AG04450 (cell line): ENCODE data around the gene MATN3. TPM values are rescaled to one million over a fixed set of nuclear protein-coding genes. Genes with fewer than 3 reads are reported as not detected.

Experiments used
- CTCF ChIA-PET: fragments of 300-600, 350-600 bp; formaldehyde crosslinking; extraction: SDS; loops from one replicate; lab custom pipeline; 2022; ENCODE audit warnings: antibody characterized with exemption, inconsistent platforms; lab: Charles Lee
- POLR2A ChIA-PET: fragments of 350-600 bp; formaldehyde crosslinking; extraction: SDS; loops from one replicate; lab custom pipeline; 2021; ENCODE audit warnings: antibody characterized with exemption, inconsistent platforms; lab: Yijun Ruan, JAX
- DNase-seq: peaks from one replicate; pipeline ENCODE4 v3.0.0-alpha.2; 2011; ENCODE audit warnings: low read depth, low spot score
- H3K27ac ChIP-seq: one replicate; pipeline ENCODE4 v1.5.1; 2012; ENCODE audit warnings: low read depth, low read length, control low read depth
- H3K27me3 ChIP-seq: one replicate; pipeline ENCODE4 v1.6.0; 2012; ENCODE audit warnings: low read length; ENCODE audit not compliant: control insufficient read depth, insufficient read depth
- H3K4me3 ChIP-seq: 2 replicates; pipeline ENCODE4 v1.5.1; 2011; ENCODE audit warnings: mild to moderate bottlenecking, low read depth, low read length, control low read depth
- H3K9me3 ChIP-seq: 2 replicates; pipeline ENCODE4 v1.5.1; 2012; ENCODE audit warnings: low read length; ENCODE audit not compliant: control insufficient read depth, insufficient read depth
- polyA plus RNA-seq: library from polyadenylated mRNA; depleted of rRNA; stranded (reverse); fragments of >200 nt; gene quantifications from 2 replicates; pipeline ENCODE4 v1.2.3, GENCODE V29; 2011
- TF ChIP-seq, protein P1 (sequence below): IDR thresholded peaks from 2 replicates; pipeline ENCODE4 v1.5.1; 2011; ENCODE audit warnings: low read depth, low read length, control low read depth, inconsistent platforms

MATN3 gene
- polyA plus RNA-seq, 1 experiment: 2.7 TPM

DNA sequence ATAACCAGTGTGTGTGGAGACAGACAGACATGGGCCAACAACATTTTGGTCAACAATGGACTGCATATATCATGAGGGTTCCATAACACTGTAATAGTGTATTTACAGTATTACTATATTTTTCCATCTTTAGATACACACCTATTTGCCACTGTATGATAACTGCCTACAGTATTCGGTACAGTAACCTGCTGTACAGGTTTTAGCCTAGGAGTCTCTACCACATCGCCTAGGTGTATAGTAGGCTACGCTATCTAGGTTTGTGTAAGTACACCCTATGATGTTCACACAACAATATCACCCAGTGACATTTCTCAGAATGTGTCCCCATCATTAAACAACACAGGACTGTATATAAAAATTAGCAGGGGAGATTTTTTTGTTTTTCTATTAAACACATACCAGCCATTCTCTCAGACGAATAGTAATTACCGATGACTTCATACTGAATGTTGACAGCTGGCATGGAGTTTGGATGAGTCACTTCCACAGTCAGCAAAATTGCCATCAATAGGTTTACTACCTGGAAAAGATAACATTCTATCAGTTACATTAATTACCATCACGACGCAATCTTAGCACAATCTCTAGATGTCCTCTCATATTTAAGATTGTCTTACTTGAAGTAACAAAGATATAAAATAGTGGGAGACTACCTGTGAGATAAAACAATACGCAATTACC is 28.2 kb upstream of the MATN3 start:
- CTCF ChIA-PET: interaction anchor here (1.0 to 4.8 kb wide), 3 partner anchors 25 to 54 kb away, joined by 3 to 32 read pairs (median 7); no protein-coding TSS in a partner anchor
- POLR2A ChIA-PET: interaction anchor here (0.8 kb wide), 1 partner anchor 11 kb away, joined by 3 read pairs; the partner anchor contains the start of gene LAPTM4A

DNA sequence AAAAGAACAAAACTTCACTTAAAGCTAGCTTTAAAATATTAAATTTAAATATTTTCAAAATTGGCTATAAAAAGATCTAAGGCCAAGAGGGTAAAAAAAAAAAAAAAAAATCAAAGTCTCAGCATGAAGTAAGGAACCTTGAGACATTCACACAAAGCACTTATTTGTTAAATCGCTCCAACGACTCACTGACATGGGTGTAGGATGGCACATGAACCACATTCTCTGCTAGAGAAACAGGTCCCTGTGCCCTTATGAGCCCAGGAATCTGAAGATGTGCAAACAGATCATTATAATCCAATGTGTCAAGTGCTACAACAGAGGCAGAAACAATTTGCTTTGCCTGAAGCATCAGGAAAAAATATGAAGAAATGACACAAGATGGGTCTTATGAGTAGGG is 25.2 kb upstream of the MATN3 start:
- H3K27ac ChIP-seq: no peak overlapping the region
- no peak for DNase-seq
- POLR2A ChIA-PET: no interaction called here
- CTCF ChIA-PET: interaction anchor here (0.7 to 6.1 kb wide), 3 partner anchors 11 to 248 kb away, joined by 4 to 73 read pairs (median 5); no protein-coding TSS in a partner anchor
- H3K9me3 ChIP-seq: no peaks in the 10 kb centered on the region
- H3K27me3 ChIP-seq: no peaks in the 10 kb centered on the region
- TF ChIP-seq, protein P1, sequence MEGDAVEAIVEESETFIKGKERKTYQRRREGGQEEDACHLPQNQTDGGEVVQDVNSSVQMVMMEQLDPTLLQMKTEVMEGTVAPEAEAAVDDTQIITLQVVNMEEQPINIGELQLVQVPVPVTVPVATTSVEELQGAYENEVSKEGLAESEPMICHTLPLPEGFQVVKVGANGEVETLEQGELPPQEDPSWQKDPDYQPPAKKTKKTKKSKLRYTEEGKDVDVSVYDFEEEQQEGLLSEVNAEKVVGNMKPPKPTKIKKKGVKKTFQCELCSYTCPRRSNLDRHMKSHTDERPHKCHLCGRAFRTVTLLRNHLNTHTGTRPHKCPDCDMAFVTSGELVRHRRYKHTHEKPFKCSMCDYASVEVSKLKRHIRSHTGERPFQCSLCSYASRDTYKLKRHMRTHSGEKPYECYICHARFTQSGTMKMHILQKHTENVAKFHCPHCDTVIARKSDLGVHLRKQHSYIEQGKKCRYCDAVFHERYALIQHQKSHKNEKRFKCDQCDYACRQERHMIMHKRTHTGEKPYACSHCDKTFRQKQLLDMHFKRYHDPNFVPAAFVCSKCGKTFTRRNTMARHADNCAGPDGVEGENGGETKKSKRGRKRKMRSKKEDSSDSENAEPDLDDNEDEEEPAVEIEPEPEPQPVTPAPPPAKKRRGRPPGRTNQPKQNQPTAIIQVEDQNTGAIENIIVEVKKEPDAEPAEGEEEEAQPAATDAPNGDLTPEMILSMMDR: no peak
- H3K4me3 ChIP-seq: no peak overlapping the region

More for the DNA sequence above, 28.2 kb upstream of the MATN3 start:
- DNase-seq: no peak
- no peak overlapping the region for H3K4me3 ChIP-seq
- H3K9me3 ChIP-seq: no peaks in the 10 kb centered on the region
- TF ChIP-seq, protein P1: no peak
- no peaks in the 10 kb centered on the region for H3K27me3 ChIP-seq
- H3K27ac ChIP-seq: no peak overlapping the region

DNA sequence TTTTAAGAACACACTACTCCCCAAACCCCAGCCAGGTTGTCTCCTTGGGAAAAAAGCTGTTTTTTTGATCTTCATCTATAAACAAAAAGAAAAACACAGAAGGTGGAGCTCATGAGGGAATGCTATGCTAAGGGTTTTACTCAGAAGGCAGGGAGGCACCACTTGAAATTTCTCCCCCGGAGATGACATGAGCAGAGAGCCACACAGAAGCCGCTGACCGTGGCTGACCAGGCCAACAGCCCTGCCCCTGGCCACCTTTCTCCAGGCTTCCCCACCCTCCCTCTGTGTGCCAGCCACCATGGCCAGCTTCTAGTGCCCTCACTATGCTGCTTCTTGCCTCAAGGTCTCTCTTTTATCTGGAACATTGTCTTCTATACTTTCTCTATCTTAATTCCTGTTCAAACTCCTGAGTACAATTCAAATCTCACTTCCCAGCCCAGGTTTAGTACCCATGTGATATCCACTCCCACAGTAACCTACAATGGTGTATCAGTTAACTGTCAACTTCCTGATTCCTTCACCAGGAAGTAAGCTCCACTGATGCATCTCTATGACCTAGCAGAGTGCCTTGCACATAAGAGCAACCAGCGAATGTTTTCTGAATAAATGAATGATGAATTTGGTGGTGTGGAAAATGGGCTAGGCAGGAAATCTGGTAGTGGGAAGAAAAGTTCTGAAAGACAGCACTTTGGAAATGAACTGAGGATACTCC is 23.6 kb upstream of the MATN3 start:
- no peak for DNase-seq
- TF ChIP-seq, protein P1: no peak
- H3K4me3 ChIP-seq: no peak overlapping the region
- no peak overlapping the region for H3K27ac ChIP-seq
- ChIA-PET CTCF (interaction anchor here (0.6 to 6.1 kb wide), 6 partner anchors 13 to 80 kb away, joined by 3 to 73 read pairs (median 3); no protein-coding TSS in a partner anchor), POLR2A (interaction anchor here (0.5 to 1.4 kb wide), 2 partner anchors 23 to 27 kb away, joined by 3 to 4 read pairs; no protein-coding TSS in a partner anchor)
- H3K9me3 ChIP-seq: no peaks in the 10 kb centered on the region
- H3K27me3 ChIP-seq: no peaks in the 10 kb centered on the region

DNA sequence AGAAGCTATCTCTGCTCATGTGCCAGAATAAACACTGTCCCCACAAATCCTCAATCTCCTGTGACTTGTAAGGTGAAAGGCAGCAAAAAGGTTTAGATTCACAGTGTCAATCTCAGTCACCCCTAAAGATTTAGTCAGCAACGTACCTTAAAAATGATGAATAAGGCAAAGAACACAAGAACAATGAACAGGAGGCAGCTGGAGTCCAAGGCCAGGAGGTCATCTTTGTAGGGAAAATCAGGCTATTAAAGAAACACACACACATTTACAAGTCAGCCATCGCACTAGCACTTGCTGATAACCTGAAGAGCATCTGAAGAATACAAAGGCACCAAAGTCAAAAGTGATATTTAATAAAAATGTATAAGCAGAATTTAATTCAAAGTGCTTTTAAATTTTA is 22.4 kb upstream of the MATN3 start:
- H3K9me3 ChIP-seq: peaks cover 4% of the 10 kb centered on the region; the same call in 1 of the 2 replicates
- H3K27me3 ChIP-seq: no peaks in the 10 kb centered on the region
- CTCF ChIA-PET: interaction anchor here (1.4 to 6.1 kb wide), 2 partner anchors 19 to 59 kb away, joined by 4 to 73 read pairs; no protein-coding TSS in a partner anchor
- POLR2A ChIA-PET: interaction anchor here (0.6 kb wide), 1 partner anchor 12 kb away, joined by 5 read pairs; no protein-coding TSS in a partner anchor
- TF ChIP-seq, protein P1: no peak
- H3K4me3 ChIP-seq: no peak overlapping the region
- H3K27ac ChIP-seq: no peak overlapping the region
- DNase-seq: no peak
